H1 (cell line): Measurements from ENCODE around the gene NPTX1. TPM values are rescaled to one million over a fixed set of nuclear protein-coding genes. Genes with fewer than 3 reads are reported as not detected.

ENCODE experiments used
- CTCF ChIA-PET: fragments of 300-600 bp; sonication (Branson Sonifier 250); formaldehyde crosslinking; loops from one replicate; lab custom pipeline; 2021; ENCODE audit not compliant: partially characterized antibody; lab: Charles Lee
- POLR2A ChIA-PET: fragments of 300-600 bp; sonication (Branson Sonifier 250); formaldehyde crosslinking; loops from one replicate; lab custom pipeline; 2021; ENCODE audit warnings: inconsistent platforms; ENCODE audit not compliant: partially characterized antibody; lab: Charles Lee
- DNase-seq, 2 experiments: peaks; one replicate each; pipeline versions ENCODE4 v3.0.0 to v3.0.0-alpha.2; 2010 to 2022; ENCODE audit warnings: low spot score in 2 of 2, low read depth in 1 of 2, mixed read lengths in 1 of 2
- FAIRE-seq: peaks from 2 replicates; lab custom pipeline; 2011; peaks lifted over from hg19 to GRCh38; lab: Jason Lieb, UNC
- H2AFZ ChIP-seq: 2 replicates; pipeline ENCODE4 v1.8.1; 2012; ENCODE audit warnings: low read length, inconsistent platforms
- H2AK5ac ChIP-seq: 2 replicates; pipeline ENCODE4 v1.6.1; 2013; ENCODE audit warnings: low read depth, low read length
- H2BK120ac ChIP-seq: replicated peaks from 2 replicates; pipeline ENCODE3; 2013; ENCODE audit warnings: low read depth, low read length, inconsistent platforms
- H2BK12ac ChIP-seq: 2 replicates; pipeline ENCODE4 v1.6.1; 2013; ENCODE audit warnings: low read depth, low read length
- H2BK15ac ChIP-seq: 2 replicates; pipeline ENCODE4 v1.6.1; 2013; ENCODE audit warnings: low read length
- H2BK20ac ChIP-seq: 2 replicates; pipeline ENCODE4 v1.6.1; 2013; ENCODE audit warnings: low read length
- H2BK5ac ChIP-seq: 2 replicates; pipeline ENCODE4 v1.6.1; 2013; ENCODE audit warnings: low read depth, low read length
- H3K14ac ChIP-seq: 2 replicates; pipeline ENCODE4 v1.6.1; 2013; ENCODE audit warnings: inconsistent platforms; ENCODE audit not compliant: insufficient read length
- H3K18ac ChIP-seq: 2 replicates; pipeline ENCODE4 v1.6.1; 2013; ENCODE audit warnings: low read length; ENCODE audit errors: extremely low read depth
- H3K23ac ChIP-seq: 2 replicates; pipeline ENCODE4 v1.6.1; 2013; ENCODE audit warnings: inconsistent platforms; ENCODE audit not compliant: insufficient read length
- H3K23me2 ChIP-seq: 2 replicates; pipeline ENCODE4 v1.6.1; 2013; ENCODE audit warnings: low read depth, low read length
- H3K27ac ChIP-seq: 2 replicates; pipeline ENCODE4 v1.6.1; 2011; ENCODE audit warnings: low read depth, low read length, inconsistent platforms
- H3K27me3 ChIP-seq, 4 experiments: replicated peaks in 1 of 4; 1 replicate in 1 of 4; 2 replicates in 3 of 4; pipeline versions ENCODE4 v1.6.1 to v1.8.1; 2011 to 2013; ENCODE audit warnings: low read length in 3 of 4, mild to moderate bottlenecking in 3 of 4, inconsistent platforms in 2 of 4, mixed read lengths in 2 of 4, moderate library complexity in 1 of 4; ENCODE audit not compliant: control insufficient read depth in 3 of 4, insufficient read depth in 3 of 4; ENCODE audit errors: extremely low read depth in 1 of 4
- H3K36me3 ChIP-seq, 4 experiments: 2 replicates each; pipeline versions ENCODE4 v1.6.1 to v1.8.1; 2011 to 2013; ENCODE audit warnings: mild to moderate bottlenecking in 4 of 4, low read length in 3 of 4, moderate library complexity in 2 of 4, control low read depth in 1 of 4, inconsistent platforms in 1 of 4; ENCODE audit not compliant: insufficient read depth in 4 of 4, control insufficient read depth in 2 of 4
- H3K4ac ChIP-seq: replicated peaks from 2 replicates; pipeline ENCODE3; 2013; ENCODE audit warnings: low read length, low read depth, mixed read lengths, inconsistent platforms; ENCODE audit not compliant: insufficient read length
- H3K4me1 ChIP-seq, 4 experiments: replicated peaks in 1 of 4; 1 replicate in 1 of 4; 2 replicates in 3 of 4; pipeline versions ENCODE4 v1.6.1 to v1.8.1; 2011 to 2013; ENCODE audit warnings: low read length in 3 of 4, inconsistent platforms in 2 of 4, mixed read lengths in 1 of 4; ENCODE audit not compliant: insufficient read depth in 4 of 4, control insufficient read depth in 3 of 4
- H3K4me2 ChIP-seq, 2 experiments: 2 replicates each; pipeline versions ENCODE4 v1.6.1 to v1.8.1; 2011 to 2013; ENCODE audit warnings: low read depth in 2 of 2, low read length in 2 of 2, control low read depth in 1 of 2, inconsistent platforms in 1 of 2, mild to moderate bottlenecking in 1 of 2; ENCODE audit not compliant: insufficient read depth in 1 of 2
- H3K4me3 ChIP-seq, 4 experiments: fragments of 200-600, 300-600 bp in 1 of 4; sonication (generic), shearing (Covaris generic), sonication (Bioruptor Twin) in 1 of 4; 2 replicates each; pipeline versions ENCODE4 v1.5.1 to v1.8.1; 2011 to 2016; ENCODE audit warnings: low read length in 4 of 4, low read depth in 3 of 4, control low read depth in 2 of 4, inconsistent platforms in 2 of 4, mild to moderate bottlenecking in 2 of 4, mixed read lengths in 1 of 4, moderate library complexity in 1 of 4; ENCODE audit not compliant: insufficient read depth in 2 of 4; ENCODE audit errors: extremely low read depth in 1 of 4
- H3K56ac ChIP-seq: replicated peaks from 2 replicates; pipeline ENCODE3; 2013; ENCODE audit warnings: low read depth, mild to moderate bottlenecking, mixed read lengths, low read length, inconsistent platforms; ENCODE audit not compliant: insufficient read length
- H3K79me1 ChIP-seq: 2 replicates; pipeline ENCODE4 v1.6.1; 2013; ENCODE audit warnings: low read depth, low read length, control low read depth
- H3K79me2 ChIP-seq, 2 experiments: 2 replicates each; pipeline versions ENCODE4 v1.6.1 to v1.8.1; 2012 to 2013; ENCODE audit warnings: low read length in 2 of 2, mild to moderate bottlenecking in 2 of 2, inconsistent platforms in 1 of 2; ENCODE audit not compliant: insufficient read depth in 2 of 2, control insufficient read depth in 1 of 2
- H3K9ac ChIP-seq, 4 experiments: replicated peaks in 1 of 4; 1 replicate in 1 of 4; 2 replicates in 3 of 4; pipeline versions ENCODE4 v1.6.1 to v1.8.1; 2011 to 2013; ENCODE audit warnings: low read depth in 3 of 4, low read length in 3 of 4, control low read depth in 2 of 4, mild to moderate bottlenecking in 2 of 4, moderate library complexity in 2 of 4, inconsistent platforms in 1 of 4; ENCODE audit errors: extremely low read depth in 1 of 4
- H3K9me3 ChIP-seq, 2 experiments: 2 replicates each; pipeline versions ENCODE4 v1.6.1 to v1.8.1; 2012 to 2013; ENCODE audit warnings: mild to moderate bottlenecking in 2 of 2, moderate library complexity in 2 of 2, control low read depth in 1 of 2, inconsistent platforms in 1 of 2, low read depth in 1 of 2, low read length in 1 of 2, mixed read lengths in 1 of 2; ENCODE audit not compliant: insufficient read depth in 2 of 2
- H4K20me1 ChIP-seq, 2 experiments: replicated peaks in 1 of 2; 2 replicates each; pipeline versions ENCODE3 to v1.8.1; 2011 to 2013; ENCODE audit warnings: inconsistent platforms in 2 of 2, low read length in 2 of 2, mild to moderate bottlenecking in 1 of 2; ENCODE audit not compliant: insufficient read depth in 2 of 2, control insufficient read depth in 1 of 2
- H4K5ac ChIP-seq: 2 replicates; pipeline ENCODE4 v1.6.1; 2013; ENCODE audit warnings: low read length, low read depth, mixed read lengths, inconsistent platforms; ENCODE audit not compliant: insufficient read length
- H4K8ac ChIP-seq: 2 replicates; pipeline ENCODE4 v1.8.0; 2013; ENCODE audit warnings: mild to moderate bottlenecking, moderate library complexity, low read length, inconsistent platforms; ENCODE audit not compliant: insufficient read depth; ENCODE audit errors: extremely low read depth
- H4K91ac ChIP-seq: replicated peaks from 2 replicates; pipeline ENCODE3; 2013; ENCODE audit warnings: low read length, mixed read lengths, inconsistent platforms; ENCODE audit not compliant: insufficient read length
- CBX5 ChIP-seq: fragments of 300-800, 300-1000 bp; sonication (generic); IDR thresholded peaks from 2 replicates; pipeline ENCODE4 v1.7.1; 2016; ENCODE audit warnings: antibody characterized with exemption, low read length, low read depth
- CTBP2 ChIP-seq: IDR thresholded peaks from 2 replicates; pipeline ENCODE4 v1.7.0; 2011; ENCODE audit warnings: borderline replicate concordance, mild to moderate bottlenecking, moderate library complexity, mixed read lengths, low read length; ENCODE audit not compliant: insufficient read depth, insufficient read length
- EGR1 ChIP-seq: IDR thresholded peaks from 2 replicates; pipeline ENCODE4 v1.6.1; 2011; ENCODE audit warnings: low read depth, low read length, borderline replicate concordance
- KDM5A ChIP-seq: fragments of 200-600 bp; IDR thresholded peaks from 2 replicates; pipeline ENCODE4 v1.7.1; 2012; ENCODE audit warnings: mild to moderate bottlenecking, low read length, inconsistent platforms, mixed read lengths
- MAFK ChIP-seq: IDR thresholded peaks from 2 replicates; pipeline ENCODE4 v1.6.1; 2012; ENCODE audit warnings: low read depth, mild to moderate bottlenecking, improper control_type of control experiment, low read length
- RFX5 ChIP-seq: IDR thresholded peaks from 2 replicates; pipeline ENCODE4 v1.6.1; 2011; ENCODE audit warnings: low read depth, low read length, improper control_type of control experiment, borderline replicate concordance
- SAP30 ChIP-seq: fragments of 300-600 bp; sonication (generic); IDR thresholded peaks from 2 replicates; pipeline ENCODE4 v1.7.1; 2012; ENCODE audit warnings: low read length, moderate library complexity, mild to moderate bottlenecking, inconsistent platforms; ENCODE audit not compliant: insufficient read depth, insufficient replicate concordance
- TEAD4 ChIP-seq: IDR thresholded peaks from 2 replicates; pipeline ENCODE4 v1.6.1; 2012; ENCODE audit warnings: low read depth, low read length, inconsistent platforms, mixed read lengths
- WGBS, 2 experiments: shearing (Covaris generic) in 1 of 2; methylation state at CpG; one replicate each; pipeline versions ENCODE4 v1.1.6 to v1.1.7; 2013 to 2015; ENCODE audit warnings: low lambda C conversion rate in 2 of 2, mixed read lengths in 2 of 2, inconsistent platforms in 1 of 2, low coverage in 1 of 2, missing lambda C conversion rate in 1 of 2; ENCODE audit not compliant: insufficient replicate concordance in 2 of 2, insufficient coverage in 1 of 2, insufficient read length in 1 of 2; ENCODE audit errors: extremely low coverage in 1 of 2, missing lambda C conversion rate in 1 of 2; 5-methylcytosine and 5-hydroxymethylcytosine counted together
- polyA plus RNA-seq, 7 experiments: library from polyadenylated mRNA; depleted of rRNA in 3 of 7; stranded (reverse) in 5 of 7; unstranded in 2 of 7; fragments of >200 nt in 5 of 7; fragments of 200-250 nt in 2 of 7; gene quantifications; 1 replicate in 5 of 7; 2 replicates in 1 of 7; 4 replicates in 1 of 7; pipeline versions ENCODE4 v1.2.1 to v1.2.3, GENCODE V29; 2011 to 2013; ENCODE audit warnings: missing spikeins in 2 of 7, mixed read lengths in 2 of 7
- total RNA-seq: library from RNA; stranded (reverse); fragmentation: NEBNext Ultra II Directional; extraction: Animal tissue kit (Norgen Biotek cat#: 25700); gene quantifications from 2 replicates; pipeline ENCODE4 v1.2.1, GENCODE V29; 2021
- TF ChIP-seq, protein P1 (sequence below): IDR thresholded peaks from 2 replicates; pipeline ENCODE4 v1.6.1; 2012; ENCODE audit warnings: inconsistent platforms

Gene NPTX1
- total and polyA plus RNA-seq, 2 of the 8 experiments (the other 6 are each of a cell fraction or from before 2014, with no cell fraction given) = 12.0 to 17.9 TPM

DNA sequence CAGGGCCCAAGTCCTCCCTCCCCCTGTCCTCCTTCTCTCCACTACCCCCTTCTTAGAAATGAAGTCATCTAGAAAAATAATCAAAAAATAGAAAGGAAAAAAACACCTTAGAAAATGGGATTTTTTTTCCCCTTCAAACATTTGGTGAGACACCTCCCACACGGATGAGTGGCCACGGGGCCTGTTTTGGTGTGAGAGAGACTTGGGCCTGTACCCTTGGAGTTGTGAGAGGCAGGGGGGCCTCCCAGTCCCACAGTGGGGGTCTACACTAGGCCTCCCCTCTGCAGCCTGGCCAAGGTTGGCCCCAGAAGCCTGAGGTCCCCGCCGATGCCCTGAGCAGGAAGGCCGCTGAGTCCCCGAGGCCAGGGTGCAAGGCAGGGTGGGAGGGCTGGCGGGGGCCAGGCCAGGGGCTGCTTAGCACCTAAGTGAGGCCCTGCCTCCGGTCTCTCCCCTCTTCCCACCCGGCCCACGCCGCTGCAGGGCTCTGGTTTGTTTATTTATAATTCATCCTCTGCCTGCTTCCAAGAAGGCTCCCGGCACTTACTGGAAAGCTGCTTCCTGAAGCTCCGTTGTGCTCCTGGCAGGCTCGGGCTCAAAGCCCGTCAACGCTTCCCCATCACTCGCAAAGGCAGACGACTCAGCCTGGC is 26.4 kb downstream of the NPTX1 start:
- Histone ChIP-seq H3K9ac (no peak overlapping the region), H4K20me1 (no peaks in the 10 kb centered on the region), H3K14ac (no peak overlapping the region), H3K23ac (no peak overlapping the region), H3K9me3 (no peaks in the 10 kb centered on the region), H2BK120ac (no peak overlapping the region), H4K5ac (no peak overlapping the region), H2AK5ac (no peak overlapping the region), H3K27me3 (peaks cover 0 to 2% (median 0%) of the 10 kb centered on the region in 4 experiments; a peak in 2 of 7 replicates), H3K56ac (no peak overlapping the region), H3K23me2 (peaks cover 5% of the 10 kb centered on the region), H3K18ac (no peak overlapping the region), H2BK12ac (no peak overlapping the region), H3K4me2 (no peak overlapping the region), H3K4me3 (no peak overlapping the region), H3K79me2 (no peaks in the 10 kb centered on the region), H2BK20ac (no peak overlapping the region), H4K91ac (no peak overlapping the region), H2BK5ac (no peak overlapping the region), H3K4ac (no peak overlapping the region), H4K8ac (no peak overlapping the region), H3K36me3 (no peaks in the 10 kb centered on the region), H3K27ac (no peak overlapping the region), H3K79me1 (no peaks in the 10 kb centered on the region), H2BK15ac (no peak overlapping the region), H2AFZ (no peak overlapping the region), H3K4me1 (peaks cover 0 to 8% (median 2%) of the 10 kb centered on the region in 4 experiments; a peak in 4 of 7 replicates)
- POLR2A ChIA-PET = interaction anchor here (1.0 to 1.5 kb wide), 2 partner anchors 9 to 15 kb away, joined by 4 to 8 read pairs; no protein-coding TSS in a partner anchor
- DNase-seq (no peak), FAIRE-seq (no peak)
- 86% methylated on average over 10 of the region's 18 CpGs; no CpG with 5 or more reads in 1 of the 2 experiments for WGBS, 2 experiments
- CTCF ChIA-PET = interaction anchor here (1.8 kb wide), 1 partner anchor 25 kb away, joined by 4 read pairs; no protein-coding TSS in a partner anchor
- TF ChIP-seq SAP30 (no peak), KDM5A (no peak), MAFK (no peak), CTBP2 (no peak), EGR1 (no peak), CBX5 (no peak), RFX5 (no peak), TEAD4 (no peak)
- TF ChIP-seq, protein P1, sequence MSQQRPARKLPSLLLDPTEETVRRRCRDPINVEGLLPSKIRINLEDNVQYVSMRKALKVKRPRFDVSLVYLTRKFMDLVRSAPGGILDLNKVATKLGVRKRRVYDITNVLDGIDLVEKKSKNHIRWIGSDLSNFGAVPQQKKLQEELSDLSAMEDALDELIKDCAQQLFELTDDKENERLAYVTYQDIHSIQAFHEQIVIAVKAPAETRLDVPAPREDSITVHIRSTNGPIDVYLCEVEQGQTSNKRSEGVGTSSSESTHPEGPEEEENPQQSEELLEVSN = no peak
